Transverse colon (tissue), 4 donors: Measurements from ENCODE around the gene PLEKHA3.

Experiments
- CTCF ChIP-seq, 5 experiments: fragments of 200-600 bp in 3 of 5; fragments of 450-650 bp in 2 of 5; sonication (generic) in 3 of 5; IDR thresholded peaks; 1 replicate in 2 of 5; 2 replicates in 3 of 5; pipeline ENCODE4 v1.5.1; 2016 to 2017; ENCODE audit warnings: antibody characterized with exemption in 5 of 5, inconsistent platforms in 3 of 5, mild to moderate bottlenecking in 2 of 5, moderate library complexity in 1 of 5
- EP300 ChIP-seq: sonication (generic); formaldehyde crosslinking; IDR thresholded peaks from one replicate; pipeline ENCODE4 v1.6.1; 2017; ENCODE audit warnings: antibody characterized with exemption, low read depth
- POLR2AphosphoS5 ChIP-seq, 3 donors: sonication (generic); formaldehyde crosslinking; IDR thresholded peaks; one replicate each; pipeline ENCODE4 v1.6.1; 2016; ENCODE audit warnings: antibody characterized with exemption in 3 of 3

GRCh38 chr2:178484245-178485041, 4.2 kb downstream of the PLEKHA3 start:
- TF ChIP-seq POLR2AphosphoS5 (IDR thresholded peaks at IDR 0.05), result peak in 1 of 3 donors; percentile 11
- TF ChIP-seq CTCF (IDR thresholded peaks at IDR 0.05), result no peak
- no peak for TF ChIP-seq EP300
